Hematopoietic multipotent progenitor cell treated with erythropoietin and hydrocortisone succinate and interleukin-3 and kit ligand, for 8 days (in vitro differentiated cells): ENCODE data around the gene MKRN2OS.
"Not testable (repeated sequence)": the region's sequence is repeated elsewhere in the genome, so short reads cannot be mapped to it uniquely, and the experiment has no call there.

Experiments
- DNase-seq: peaks from one replicate; pipeline ENCODE4 v3.0.0-alpha.2; 2015

The MKRN2OS gene

DNA sequence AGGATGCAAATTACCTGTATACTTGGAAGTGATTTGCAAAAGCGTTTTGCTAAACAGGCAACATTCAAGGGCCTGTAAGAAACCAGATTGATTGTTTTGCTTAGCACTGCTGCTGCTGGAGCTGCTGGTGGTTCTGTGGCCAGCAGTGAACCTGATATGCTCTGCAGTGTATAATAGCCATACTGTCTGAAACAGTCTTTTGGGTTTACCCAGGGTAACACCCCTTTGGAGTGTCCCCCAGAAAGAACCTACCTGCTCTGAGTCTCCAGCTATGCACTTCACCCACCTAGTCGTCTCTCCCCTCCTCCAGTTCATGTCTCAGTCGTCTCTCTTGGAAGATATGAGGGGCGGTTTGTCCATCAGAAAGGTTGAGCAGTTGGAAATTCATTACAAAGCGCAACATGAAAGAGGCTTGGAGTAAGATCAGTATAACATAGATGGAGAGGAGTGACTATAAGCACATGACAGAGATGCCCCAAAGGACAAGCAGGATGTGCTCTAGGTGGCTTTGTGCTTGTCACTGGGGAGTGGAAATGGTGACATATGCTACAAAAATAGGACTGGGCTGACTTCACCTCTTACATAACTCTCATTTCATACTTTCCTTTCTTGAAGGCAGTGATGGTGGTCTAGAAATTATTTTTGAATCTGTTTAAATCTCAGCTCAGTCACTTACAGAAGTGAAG is 15.3 kb upstream of the MKRN2OS start:
- DNase-seq: no peak

DNA sequence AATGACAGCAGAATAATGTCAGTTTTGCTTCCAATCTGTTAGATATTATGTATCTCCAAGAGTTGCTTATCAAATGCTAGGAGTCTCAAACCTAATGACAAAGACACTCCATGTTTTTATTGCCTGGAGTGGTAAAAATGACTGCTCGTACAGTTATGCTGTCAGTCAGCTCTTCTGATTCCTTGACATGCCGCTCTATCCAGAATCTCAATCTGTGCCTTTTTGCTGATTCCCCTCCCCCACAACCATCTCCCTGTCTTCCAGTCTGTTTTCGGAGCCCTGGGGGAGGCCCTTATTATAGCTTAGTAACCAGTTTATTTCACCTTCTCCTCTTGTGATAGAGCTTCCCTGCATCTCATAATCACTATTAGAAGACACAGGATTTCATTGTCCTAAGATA is 14.2 kb upstream of the MKRN2OS start:
- no peak for DNase-seq

DNA sequence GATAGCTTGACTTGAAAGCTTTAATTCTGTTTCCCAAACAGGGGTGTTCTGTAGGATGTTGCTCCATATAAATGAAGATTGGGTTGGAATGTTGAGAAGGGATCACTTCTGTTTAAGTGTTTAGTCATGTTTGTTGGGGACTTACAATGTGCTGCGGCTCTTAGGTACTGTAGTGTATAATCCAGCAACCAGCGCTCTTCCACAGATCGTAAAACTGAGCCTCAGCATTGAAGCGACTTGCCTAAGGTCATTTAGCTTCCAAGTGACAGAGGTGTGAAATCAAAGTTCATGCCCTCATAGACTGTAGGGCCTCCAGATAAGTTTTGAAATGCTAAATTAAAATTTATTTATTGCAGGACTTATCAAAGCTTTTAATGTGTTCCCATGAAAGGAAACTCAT is 13.4 kb upstream of the MKRN2OS start:
- no peak for DNase-seq

GRCh38 chr3:12557473-12558100 is 12.3 kb upstream of the MKRN2OS start:
- DNase-seq: peak; percentile 53

- peak; percentile 84 for DNase-seq
Measured at GRCh38 chr3:12556690-12557472, 11.6 kb upstream of the MKRN2OS start, which contains the start of gene MKRN2. MKRN2 (plus strand) TSS chr3:12557087; CDS start chr3:12557151, 64 bp downstream.

GRCh38 chr3:12556314-12556689 is 11.0 kb upstream of the MKRN2OS start:
- DNase-seq: no peak

DNA sequence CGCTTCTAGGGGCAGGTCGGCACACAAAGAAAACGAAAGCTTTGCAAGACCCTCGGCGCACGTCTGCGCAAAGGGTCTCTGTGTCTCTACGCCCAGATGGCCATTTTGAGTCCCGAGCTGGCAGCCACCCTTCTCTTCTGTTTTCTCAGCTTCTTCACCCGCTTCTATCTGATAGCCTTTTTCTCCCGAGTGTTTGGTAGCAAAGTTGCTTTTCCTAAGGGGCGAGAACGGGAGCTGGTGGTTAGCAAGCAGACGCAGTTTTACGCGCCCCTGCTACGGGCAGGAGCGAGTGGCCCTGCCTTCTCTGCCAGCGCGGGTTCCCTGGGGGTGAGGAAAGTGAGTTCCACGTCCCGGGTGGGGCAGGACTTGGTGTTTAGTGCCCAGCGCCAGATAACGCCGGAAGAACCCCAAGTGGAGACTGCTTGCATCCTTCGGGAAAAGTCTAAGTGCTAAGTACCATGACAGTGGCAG is 8.7 kb upstream of the MKRN2OS start:
- DNase-seq: peak; percentile 72

- DNase-seq: no peak
Measured at GRCh38 chr3:12549971-12550760, 4.9 kb upstream of the MKRN2OS start.

DNA sequence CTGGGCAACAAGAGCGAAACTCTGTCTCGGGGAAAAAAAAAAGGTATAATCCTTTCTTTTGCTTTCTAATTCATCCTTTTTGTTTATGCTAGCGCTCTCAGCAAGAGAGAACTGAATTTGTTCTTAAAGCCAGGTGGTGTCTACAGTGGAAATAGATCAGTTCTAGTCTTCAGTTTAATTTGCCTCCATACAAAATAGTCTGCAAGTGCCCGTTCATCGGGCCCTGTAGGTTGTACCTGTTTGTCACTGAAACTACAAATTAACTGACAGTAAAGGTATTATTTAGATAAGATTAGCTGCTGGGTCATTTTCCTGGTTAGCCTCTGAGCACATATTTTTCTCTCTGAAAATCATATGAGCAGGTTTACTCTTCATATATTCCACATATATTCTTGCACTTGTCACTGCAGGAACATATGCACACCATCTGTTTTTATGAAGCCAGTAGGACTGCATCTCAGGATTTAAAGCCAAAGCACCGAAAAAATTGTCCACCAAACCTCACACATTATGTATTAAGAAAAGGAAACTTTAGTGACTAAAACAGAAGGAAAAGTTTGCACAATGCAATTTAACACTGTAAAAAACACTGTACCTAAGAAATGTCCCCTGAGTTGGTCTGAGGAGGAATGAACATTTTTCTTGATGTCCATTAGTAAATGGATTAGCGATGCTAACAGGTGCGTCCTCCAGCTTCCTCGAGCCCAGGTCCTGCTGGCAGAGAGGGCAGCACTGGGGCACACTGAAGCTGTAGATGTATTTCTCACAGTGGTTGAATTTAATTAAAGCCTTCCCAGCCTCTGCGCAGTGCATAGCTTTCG is 437 bp downstream of the MKRN2OS start:
- DNase-seq: no peak

- DNase-seq: not testable (repeated sequence)
Measured at GRCh38 chr3:12543497-12543896, 1.8 kb downstream of the MKRN2OS start.

- DNase-seq: no peak
Measured at GRCh38 chr3:12541625-12542024, 3.7 kb downstream of the MKRN2OS start.

DNA sequence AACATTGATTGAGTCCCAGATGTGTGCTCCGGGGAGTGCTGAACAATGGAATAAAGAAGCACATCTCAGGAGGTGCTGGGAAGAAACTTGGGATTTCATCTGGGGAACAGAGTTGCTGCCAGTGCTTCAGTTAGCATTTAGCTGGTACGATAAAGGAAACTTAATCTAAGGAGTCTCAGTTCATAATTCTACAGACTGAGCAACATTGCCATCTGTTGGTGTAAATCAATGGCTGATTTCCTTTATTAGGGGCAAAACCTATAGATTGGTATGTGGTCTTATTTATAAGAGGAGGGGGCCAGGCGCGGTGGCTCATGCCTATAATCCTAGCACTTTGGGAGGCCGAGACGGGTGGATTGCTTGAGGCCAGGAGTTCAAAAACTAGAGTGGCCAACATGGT is 8.9 kb downstream of the MKRN2OS start:
- no peak for DNase-seq

GRCh38 chr3:12532182-12532581 is 13.1 kb downstream of the MKRN2OS start:
- no peak for DNase-seq

- no peak for DNase-seq
Measured at GRCh38 chr3:12527757-12528143, 17.5 kb downstream of the MKRN2OS start.

DNA sequence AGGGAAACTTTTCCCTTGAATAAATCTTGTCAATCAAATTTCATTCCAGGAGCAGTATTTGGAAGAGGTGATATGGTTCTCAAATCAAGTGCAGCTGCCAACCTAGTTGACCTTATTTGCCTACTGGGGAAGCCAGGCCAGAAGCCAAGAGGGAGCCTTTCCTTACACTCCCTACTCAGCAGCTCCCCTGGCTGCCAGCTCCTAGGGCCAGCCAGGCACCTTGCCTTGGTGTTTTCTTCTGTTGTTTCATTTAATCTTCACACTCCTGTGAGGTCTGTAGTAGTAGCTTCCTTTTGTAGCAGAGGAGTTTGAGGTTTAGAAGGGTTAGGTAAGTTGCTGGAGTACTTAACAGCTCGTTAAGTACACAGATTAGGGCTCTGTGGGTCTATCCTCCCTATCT is 22.6 kb downstream of the MKRN2OS start:
- no peak for DNase-seq

- no peak for DNase-seq
Measured at GRCh38 chr3:12521010-12521409, 24.3 kb downstream of the MKRN2OS start.

- no peak for DNase-seq
Measured at GRCh38 chr3:12518261-12519028, 26.9 kb downstream of the MKRN2OS start.

DNA sequence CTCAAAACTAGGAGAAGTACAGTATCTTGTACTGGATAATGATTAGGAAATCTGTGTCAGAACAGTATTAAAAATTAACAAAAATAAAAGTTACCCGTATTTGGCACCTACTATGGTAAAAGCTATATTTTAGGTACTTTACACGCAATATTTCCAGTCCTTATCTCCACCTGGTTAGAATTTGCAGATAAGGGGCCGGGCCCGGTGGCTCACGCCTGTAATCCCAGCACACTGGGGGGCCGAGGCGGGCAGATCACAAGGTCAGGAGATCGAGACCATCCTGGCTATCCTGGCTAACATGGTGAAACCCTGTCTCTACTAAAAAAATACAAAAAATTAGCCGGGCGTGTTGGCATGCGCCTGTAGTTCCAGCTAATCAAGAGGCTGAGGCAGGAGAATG is 28.4 kb downstream of the MKRN2OS start:
- no peak for DNase-seq

GRCh38 chr3:12515631-12516030 is 29.7 kb downstream of the MKRN2OS start:
- DNase-seq: no peak

DNA sequence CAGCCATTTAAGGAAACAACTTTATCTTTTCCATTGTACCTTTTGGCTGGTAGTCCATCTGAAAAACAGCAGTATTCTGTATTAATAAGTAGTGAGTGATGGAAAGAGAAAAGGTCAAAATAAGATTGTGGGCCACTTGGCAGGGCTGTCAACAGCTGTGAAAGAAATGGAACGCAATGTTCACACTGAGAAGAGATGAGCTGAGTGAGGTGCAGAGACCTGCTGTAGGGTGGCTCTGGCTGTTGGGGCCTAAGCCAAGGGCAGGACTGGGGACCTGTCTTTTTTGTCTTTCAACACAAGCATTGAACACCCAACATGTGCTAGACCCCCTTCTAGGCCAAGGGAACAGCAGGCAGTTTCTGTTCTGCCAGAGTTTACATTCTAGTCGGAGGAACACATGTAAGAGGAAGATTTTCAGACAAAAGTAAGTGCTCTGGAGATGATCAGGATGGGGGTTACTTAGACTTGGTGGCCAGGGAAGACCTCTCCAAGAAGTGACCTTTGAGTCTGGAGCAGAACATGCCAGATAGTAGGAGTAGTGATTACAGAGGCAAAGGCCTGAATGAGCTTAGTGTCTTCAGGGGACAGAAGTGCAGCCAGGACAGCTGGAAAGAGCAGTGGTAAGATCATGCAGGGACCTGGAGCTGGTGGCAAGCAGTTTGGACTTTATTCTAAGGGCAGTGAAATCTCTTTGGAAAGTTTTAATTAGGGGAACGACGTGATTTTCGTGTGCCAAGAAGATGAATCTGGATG is 31.4 kb downstream of the MKRN2OS start:
- DNase-seq: no peak
